ENCODE measurements around the gene NCBP2L.

DNA sequence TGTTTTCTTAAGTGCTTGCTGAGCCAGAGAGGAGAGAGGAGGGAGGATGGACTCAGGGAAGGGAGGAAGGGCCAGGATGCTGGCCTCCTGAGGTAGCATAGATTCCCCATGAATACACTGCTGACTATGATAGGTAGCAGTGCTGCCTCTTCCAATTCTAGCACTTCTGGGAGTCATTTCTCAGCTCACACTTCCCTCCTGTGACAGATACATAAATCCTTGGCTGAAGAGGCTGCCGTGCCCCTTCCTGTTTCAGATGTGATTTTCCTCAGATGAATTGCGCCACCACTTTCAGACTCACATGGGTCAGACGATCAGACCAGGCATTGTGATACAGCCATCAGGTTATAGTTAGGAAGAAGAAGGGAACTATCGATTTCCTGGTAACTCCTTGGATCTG lies 24.3 kb upstream of the NCBP2L start:
- TF ChIP-seq SP1 (IDR thresholded peaks at IDR 0.05) (no peak), NFRKB (IDR thresholded peaks at IDR 0.05) (no peak), FOXM1 (IDR thresholded peaks at IDR 0.05; ENCODE audit: borderline replicate concordance) (no peak), TARDBP (IDR thresholded peaks at IDR 0.05) (no peak), SUZ12 (IDR thresholded peaks at IDR 0.05) (no peak), ZNF384 (IDR thresholded peaks at IDR 0.05) (no peak), ARNT (IDR thresholded peaks at IDR 0.05) (no peak), BHLHE40 (IDR thresholded peaks at IDR 0.05; ENCODE audit: borderline replicate concordance) (no peak), LEF1 (IDR thresholded peaks at IDR 0.05; ENCODE audit: borderline replicate concordance) (no peak), FOXK2 (IDR thresholded peaks at IDR 0.05) (no peak), ELF4 (IDR thresholded peaks at IDR 0.05) (no peak)
